ENCODE data around the gene NUB1.

The NUB1 gene

GRCh38 chr7:151343516-151343915, 1.9 kb downstream of the NUB1 start:
- Histone ChIP-seq H3K79me2 (peaks cover 9% of the 10 kb centered on the region), H3K4me2 (ENCODE audit: low read length) (no peak overlapping the region), H3K9ac (no peak overlapping the region), H3K4me3 (ENCODE audit: low read depth, low read length) (no peak overlapping the region), H2AFZ (no peak overlapping the region), H3K36me3 (ENCODE audit: control insufficient read depth, insufficient read depth, low read length) (no peaks in the 10 kb centered on the region), H3K27me3 (ENCODE audit: control insufficient read depth, insufficient read depth, low read length) (no peaks in the 10 kb centered on the region), H3K9me3 (ENCODE audit: control insufficient read depth, low read length) (no peaks in the 10 kb centered on the region), H3K27ac (no peak overlapping the region), H3K4me1 (peaks cover 4% of the 10 kb centered on the region)
- TF ChIP-seq, protein P1, sequence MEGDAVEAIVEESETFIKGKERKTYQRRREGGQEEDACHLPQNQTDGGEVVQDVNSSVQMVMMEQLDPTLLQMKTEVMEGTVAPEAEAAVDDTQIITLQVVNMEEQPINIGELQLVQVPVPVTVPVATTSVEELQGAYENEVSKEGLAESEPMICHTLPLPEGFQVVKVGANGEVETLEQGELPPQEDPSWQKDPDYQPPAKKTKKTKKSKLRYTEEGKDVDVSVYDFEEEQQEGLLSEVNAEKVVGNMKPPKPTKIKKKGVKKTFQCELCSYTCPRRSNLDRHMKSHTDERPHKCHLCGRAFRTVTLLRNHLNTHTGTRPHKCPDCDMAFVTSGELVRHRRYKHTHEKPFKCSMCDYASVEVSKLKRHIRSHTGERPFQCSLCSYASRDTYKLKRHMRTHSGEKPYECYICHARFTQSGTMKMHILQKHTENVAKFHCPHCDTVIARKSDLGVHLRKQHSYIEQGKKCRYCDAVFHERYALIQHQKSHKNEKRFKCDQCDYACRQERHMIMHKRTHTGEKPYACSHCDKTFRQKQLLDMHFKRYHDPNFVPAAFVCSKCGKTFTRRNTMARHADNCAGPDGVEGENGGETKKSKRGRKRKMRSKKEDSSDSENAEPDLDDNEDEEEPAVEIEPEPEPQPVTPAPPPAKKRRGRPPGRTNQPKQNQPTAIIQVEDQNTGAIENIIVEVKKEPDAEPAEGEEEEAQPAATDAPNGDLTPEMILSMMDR (IDR thresholded peaks at IDR 0.05) = no peak

GRCh38 chr7:151345576-151346469, 4.2 kb downstream of the NUB1 start:
- no peak overlapping the region for H2AFZ ChIP-seq
- no peaks in the 10 kb centered on the region for H3K9me3 ChIP-seq (ENCODE audit: control insufficient read depth, low read length)
- no peaks in the 10 kb centered on the region for H3K27me3 ChIP-seq (ENCODE audit: control insufficient read depth, insufficient read depth, low read length)
- H3K79me2 ChIP-seq = peaks cover 11% of the 10 kb centered on the region
- no peaks in the 10 kb centered on the region for H3K36me3 ChIP-seq (ENCODE audit: control insufficient read depth, insufficient read depth, low read length)
- no peak overlapping the region for H3K9ac ChIP-seq
- no peak overlapping the region for H3K27ac ChIP-seq
- no peak overlapping the region for H3K4me2 ChIP-seq (ENCODE audit: low read length)
- TF ChIP-seq, protein P1 (IDR thresholded peaks at IDR 0.05) = no peak
- H3K4me1 ChIP-seq = peaks cover 12% of the 10 kb centered on the region
- H3K4me3 ChIP-seq (ENCODE audit: low read depth, low read length) = no peak overlapping the region

DNA sequence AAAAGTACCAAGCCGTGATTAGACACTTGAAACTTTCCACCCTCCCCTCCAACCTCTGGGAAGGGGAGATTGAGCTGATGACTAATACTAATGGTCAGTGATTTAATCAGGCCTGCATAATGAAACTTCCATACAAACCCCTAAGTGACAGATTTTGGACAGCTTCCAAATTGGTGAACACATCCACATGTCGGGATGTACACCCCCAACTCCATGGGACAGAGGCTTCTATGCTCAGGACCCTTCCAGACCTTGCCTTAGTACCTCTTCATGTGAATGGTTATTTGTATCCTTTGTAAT, 4.8 kb downstream of the NUB1 start:
- Histone ChIP-seq H3K4me3 (ENCODE audit: low read depth, low read length) (no peak overlapping the region), H3K27me3 (ENCODE audit: control insufficient read depth, insufficient read depth, low read length) (no peaks in the 10 kb centered on the region), H3K4me1 (peaks cover 12% of the 10 kb centered on the region), H3K4me2 (ENCODE audit: low read length) (no peak overlapping the region), H3K36me3 (ENCODE audit: control insufficient read depth, insufficient read depth, low read length) (no peaks in the 10 kb centered on the region), H3K79me2 (peaks cover 11% of the 10 kb centered on the region), H2AFZ (no peak overlapping the region), H3K9me3 (ENCODE audit: control insufficient read depth, low read length) (no peaks in the 10 kb centered on the region), H3K9ac (no peak overlapping the region), H3K27ac (no peak overlapping the region)
- TF ChIP-seq, protein P1 (IDR thresholded peaks at IDR 0.05) = no peak

- H3K9me3 ChIP-seq (ENCODE audit: control insufficient read depth, low read length) = no peaks in the 10 kb centered on the region
- peaks cover 11% of the 10 kb centered on the region for H3K79me2 ChIP-seq
- no peaks in the 10 kb centered on the region for H3K36me3 ChIP-seq (ENCODE audit: control insufficient read depth, insufficient read depth, low read length)
- H3K4me2 ChIP-seq (ENCODE audit: low read length) = no peak overlapping the region
- no peak overlapping the region for H3K9ac ChIP-seq
- no peak overlapping the region for H2AFZ ChIP-seq
- H3K4me1 ChIP-seq = peaks cover 12% of the 10 kb centered on the region
- no peaks in the 10 kb centered on the region for H3K27me3 ChIP-seq (ENCODE audit: control insufficient read depth, insufficient read depth, low read length)
- TF ChIP-seq, protein P1 (IDR thresholded peaks at IDR 0.05) = no peak
- no peak overlapping the region for H3K4me3 ChIP-seq (ENCODE audit: low read depth, low read length)
- H3K27ac ChIP-seq = no peak overlapping the region
Observed at GRCh38 chr7:151347200-151347599, 5.6 kb downstream of the NUB1 start.

DNA sequence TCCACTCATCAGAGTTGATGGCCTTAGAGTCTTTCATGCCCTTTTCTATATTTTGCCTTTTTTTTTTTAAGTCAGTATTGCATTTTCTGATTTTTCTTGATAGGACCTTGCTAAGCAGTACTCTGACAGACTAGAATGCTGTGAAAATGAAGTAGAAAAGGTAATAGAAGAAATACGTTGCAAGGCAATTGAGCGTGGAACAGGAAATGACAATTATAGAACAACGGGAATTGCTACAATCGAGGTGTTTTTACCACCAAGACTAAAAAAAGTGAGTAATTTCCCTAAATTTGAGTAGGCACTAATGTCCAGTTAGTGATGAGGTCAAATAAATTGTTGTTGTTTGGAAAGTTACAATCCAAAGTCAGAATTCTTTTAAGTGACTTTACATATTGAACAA, 7.4 kb downstream of the NUB1 start:
- Histone ChIP-seq H3K36me3 (ENCODE audit: control insufficient read depth, insufficient read depth, low read length) (no peaks in the 10 kb centered on the region), H3K27ac (no peak overlapping the region), H3K9me3 (ENCODE audit: control insufficient read depth, low read length) (no peaks in the 10 kb centered on the region), H3K79me2 (peaks cover 12% of the 10 kb centered on the region), H3K4me2 (ENCODE audit: low read length) (no peak overlapping the region), H2AFZ (no peak overlapping the region), H3K4me1 (peaks cover 8% of the 10 kb centered on the region), H3K4me3 (ENCODE audit: low read depth, low read length) (no peak overlapping the region), H3K9ac (no peak overlapping the region), H3K27me3 (ENCODE audit: control insufficient read depth, insufficient read depth, low read length) (no peaks in the 10 kb centered on the region)
- TF ChIP-seq, protein P1 (IDR thresholded peaks at IDR 0.05) = no peak

Data from parathyroid adenoma (tissue), 2 donors.